Adrenal gland (tissue), 5 donors: Measurements from ENCODE around the gene AQP3.

ENCODE experiments used
- CTCF ChIP-seq, 6 experiments: fragments of 450-650 bp in 4 of 6; fragments of 200-600 bp in 2 of 6; sonication (generic) in 1 of 6; IDR thresholded peaks; 1 replicate in 5 of 6; 2 replicates in 1 of 6; pipeline versions ENCODE4 v1.5.1 to v1.8.0; 2016 to 2021; ENCODE audit warnings: antibody characterized with exemption in 6 of 6, mild to moderate bottlenecking in 2 of 6, moderate library complexity in 1 of 6
- POLR2A ChIP-seq, 2 donors: fragments of 450-650 bp; IDR thresholded peaks; one replicate each; pipeline ENCODE4 v1.6.1; 2017; ENCODE audit warnings: antibody characterized with exemption in 2 of 2, mild to moderate bottlenecking in 2 of 2, moderate library complexity in 1 of 2
- donor health status: DM: no; HTN: no; CAD: no.

- TF ChIP-seq POLR2A (IDR thresholded peaks at IDR 0.05) (no peak), CTCF (IDR thresholded peaks at IDR 0.05) (no peak)
Observed at GRCh38 chr9:33425128-33425533, 22.3 kb downstream of the AQP3 start.
